Esophagus squamous epithelium (tissue), 5 donors: ENCODE measurements around the gene CORO1C. TPM values are rescaled to one million over a fixed set of nuclear protein-coding genes. Genes with fewer than 3 reads are reported as not detected.
A peak's percentile ranks its signal among the peaks of the same experiment; 100 is the strongest.

Experiments used
- DNase-seq: peaks from one replicate; lab custom pipeline; 2025; lab: John Stamatoyannopoulos, UW
- H3K27ac ChIP-seq, 4 donors: fragments of 200-600 bp; sonication (generic); one replicate each; pipeline ENCODE4 v1.5.1; 2016 to 2019; ENCODE audit warnings: mild to moderate bottlenecking in 1 of 4
- H3K27me3 ChIP-seq, 4 donors: fragments of 200-600 bp; sonication (generic); 1 replicate in 3 of 4; 2 replicates in 1 of 4; pipeline versions ENCODE4 v1.5.1 to v1.6.0; 2017 to 2021; ENCODE audit warnings: antibody characterized with exemption in 1 of 4
- H3K36me3 ChIP-seq, 3 donors: fragments of 200-600 bp; sonication (generic); one replicate each; pipeline ENCODE4 v1.5.1; 2016 to 2019
- H3K4me1 ChIP-seq, 3 donors: fragments of 200-600 bp; sonication (generic); one replicate each; pipeline ENCODE4 v1.5.1; 2017 to 2019
- H3K4me3 ChIP-seq, 4 donors: fragments of 200-600 bp; sonication (generic); 1 replicate in 3 of 4; 2 replicates in 1 of 4; pipeline ENCODE4 v1.5.1; 2016 to 2019; ENCODE audit warnings: mild to moderate bottlenecking in 2 of 4, moderate library complexity in 1 of 4
- H3K9me3 ChIP-seq, 3 donors: fragments of 200-600 bp; sonication (generic); one replicate each; pipeline ENCODE4 v1.5.1; 2016 to 2019
- CTCF ChIP-seq, 6 experiments: fragments of 450-650 bp in 4 of 6; fragments of 200-600 bp in 2 of 6; sonication (generic) in 2 of 6; IDR thresholded peaks; one replicate each; pipeline ENCODE4 v1.5.1; 2016 to 2019; ENCODE audit warnings: antibody characterized with exemption in 6 of 6, mild to moderate bottlenecking in 4 of 6, moderate library complexity in 4 of 6
- POLR2A ChIP-seq, 4 donors: fragments of 450-650 bp; IDR thresholded peaks; one replicate each; pipeline ENCODE4 v1.6.1; 2017; ENCODE audit warnings: antibody characterized with exemption in 4 of 4, mild to moderate bottlenecking in 4 of 4, moderate library complexity in 3 of 4
- WGBS, 2 donors: methylation state at CpG; one replicate each; pipeline ENCODE4 v1.1.5; 2018; 5-methylcytosine and 5-hydroxymethylcytosine counted together
- intact Hi-C: fragments of 100-400 bp; cut with DNase I; formaldehyde crosslinking; loops from one replicate; pipeline ENCODE4 v1.15.0; 2022
- total RNA-seq, 4 donors: library from RNA; depleted of rRNA; stranded (reverse); fragments of >200 nt; gene quantifications; one replicate each; pipeline ENCODE4 v1.1.0, GENCODE V29; 2016
- donor health status: DM: yes; HTN: yes; CAD: no.

CORO1C gene
- total RNA-seq, 4 donors from 2014 or later, result 67.2 to 142 (median 114) TPM

GRCh38 chr12:108629151-108629550 is 102.2 kb downstream of the CORO1C start:
- peak overlapping the region; percentile 58 to 84 (median 66) for H3K27ac ChIP-seq
- H3K9me3 ChIP-seq, result no peaks in the 10 kb centered on the region
- peaks cover 0 to 8% (median 0%) of the 10 kb centered on the region in 4 donors for H3K27me3 ChIP-seq
- peaks cover 19 to 47% (median 34%) of the 10 kb centered on the region in 3 donors for H3K4me1 ChIP-seq
- no peak for DNase-seq
- intact Hi-C loops, result no loop called here
- no peaks in the 10 kb centered on the region for H3K36me3 ChIP-seq
- TF ChIP-seq CTCF (IDR thresholded peaks at IDR 0.05) (no peak), POLR2A (IDR thresholded peaks at IDR 0.05) (peak in 1 of 4 donors; percentile 9)
- 78 to 85% methylated on average over 4 to 5 of the region's 5 CpGs for WGBS, 2 donors
- H3K4me3 ChIP-seq, result peak overlapping the region in 2 of 4 donors; percentile 24 to 51

GRCh38 chr12:108627134-108627920 is 104.0 kb downstream of the CORO1C start:
- intact Hi-C loops, result no loop called here
- no peak for DNase-seq
- H3K4me3 ChIP-seq, result no peak overlapping the region
- H3K27ac ChIP-seq, result peak overlapping the region in 2 of 4 donors; percentile 58 to 71
- no peaks in the 10 kb centered on the region for H3K9me3 ChIP-seq
- H3K4me1 ChIP-seq, result peaks cover 19 to 56% (median 34%) of the 10 kb centered on the region in 3 donors
- H3K36me3 ChIP-seq, result no peaks in the 10 kb centered on the region
- no peaks in the 10 kb centered on the region for H3K27me3 ChIP-seq
- WGBS, 2 donors, result 82 to 88% methylated on average over 8 of the region's 8 CpGs
- TF ChIP-seq CTCF (IDR thresholded peaks at IDR 0.05), result no peak
- TF ChIP-seq POLR2A (IDR thresholded peaks at IDR 0.05), result no peak

GRCh38 chr12:108625228-108625627 is 106.1 kb downstream of the CORO1C start:
- Histone ChIP-seq H3K9me3 (no peaks in the 10 kb centered on the region), H3K4me1 (peaks cover 11 to 42% (median 25%) of the 10 kb centered on the region in 3 donors), H3K27me3 (no peaks in the 10 kb centered on the region), H3K4me3 (no peak overlapping the region), H3K27ac (no peak overlapping the region), H3K36me3 (no peaks in the 10 kb centered on the region)
- TF ChIP-seq CTCF (IDR thresholded peaks at IDR 0.05) (no peak), POLR2A (IDR thresholded peaks at IDR 0.05) (no peak)
- no peak for DNase-seq
- intact Hi-C loops, result no loop called here
- 75 to 80% methylated on average over 3 of the region's 3 CpGs for WGBS, 2 donors

GRCh38 chr12:108623577-108623976 is 107.7 kb downstream of the CORO1C start:
- no peaks in the 10 kb centered on the region for H3K27me3 ChIP-seq
- peaks cover 0 to 26% (median 11%) of the 10 kb centered on the region in 3 donors for H3K4me1 ChIP-seq
- TF ChIP-seq CTCF (IDR thresholded peaks at IDR 0.05) (no peak), POLR2A (IDR thresholded peaks at IDR 0.05) (no peak)
- H3K9me3 ChIP-seq, result no peaks in the 10 kb centered on the region
- no peaks in the 10 kb centered on the region for H3K36me3 ChIP-seq
- intact Hi-C loops, result no loop called here
- no peak overlapping the region for H3K4me3 ChIP-seq
- no peak overlapping the region for H3K27ac ChIP-seq
- no peak for DNase-seq
- no CpG with 5 or more reads among the region's 8 CpGs for WGBS, 2 donors

- DNase-seq, result no peak
- no peak overlapping the region for H3K4me3 ChIP-seq
- TF ChIP-seq CTCF (IDR thresholded peaks at IDR 0.05) (no peak), POLR2A (IDR thresholded peaks at IDR 0.05) (no peak)
- WGBS, 2 donors, result 92 to 100% methylated on average over 4 to 12 of the region's 14 CpGs
- peak overlapping the region in 2 of 4 donors; percentile 29 to 34 for H3K27ac ChIP-seq
- no peaks in the 10 kb centered on the region for H3K27me3 ChIP-seq
- H3K36me3 ChIP-seq, result no peaks in the 10 kb centered on the region
- peaks cover 0 to 26% (median 7%) of the 10 kb centered on the region in 3 donors for H3K4me1 ChIP-seq
- intact Hi-C loops, result no loop called here
- H3K9me3 ChIP-seq, result no peaks in the 10 kb centered on the region
These were observed 108.3 kb downstream of the CORO1C start for GRCh38 chr12:108622921-108623514.
